Chondrocyte (in vitro differentiated cells): Measurements from ENCODE around the gene MAP2K6. TPM values are rescaled to one million over a fixed set of nuclear protein-coding genes. Genes with fewer than 3 reads are reported as not detected.

Experiments
- DNase-seq: peaks from one replicate; pipeline ENCODE4 v3.0.0; 2021; ENCODE audit warnings: mixed read lengths, low spot score
- H3K27ac Mint-ChIP-seq: one replicate; pipeline ENCODE4 v1.8.0; 2021; ENCODE audit warnings: mild to moderate bottlenecking, moderate library complexity, mixed read lengths; ENCODE audit not compliant: unreplicated experiment
- H3K27me3 Mint-ChIP-seq: 2 replicates; pipeline ENCODE4 v1.8.0; 2021; ENCODE audit warnings: low read depth, mixed read lengths
- H3K36me3 Mint-ChIP-seq: 2 replicates; pipeline ENCODE4 v1.8.0; 2021; ENCODE audit warnings: low read depth, mixed read lengths
- H3K4me1 Mint-ChIP-seq: 2 replicates; pipeline ENCODE4 v1.8.0; 2021; ENCODE audit warnings: low read depth, mild to moderate bottlenecking, mixed read lengths
- H3K4me3 Mint-ChIP-seq: one replicate; pipeline ENCODE4 v1.8.0; 2021; ENCODE audit warnings: mild to moderate bottlenecking, moderate library complexity, mixed read lengths; ENCODE audit not compliant: unreplicated experiment
- H3K9me3 Mint-ChIP-seq: 2 replicates; pipeline ENCODE4 v1.8.0; 2021; ENCODE audit warnings: low read depth, mixed read lengths
- total RNA-seq: library from RNA; stranded (reverse); gene quantifications from 3 replicates; pipeline ENCODE4 v1.2.1, GENCODE V29; 2021
- TF ChIP-seq, protein P1 (sequence below): fragments of 200-600 bp; sonication (generic); IDR thresholded peaks from 2 replicates; pipeline ENCODE4 v1.5.0; 2021; ENCODE audit warnings: antibody characterized with exemption, mild to moderate bottlenecking, moderate library complexity

Gene MAP2K6
- total RNA-seq, 1 donor from 2014 or later: 0.75 TPM

- TF ChIP-seq, protein P1, sequence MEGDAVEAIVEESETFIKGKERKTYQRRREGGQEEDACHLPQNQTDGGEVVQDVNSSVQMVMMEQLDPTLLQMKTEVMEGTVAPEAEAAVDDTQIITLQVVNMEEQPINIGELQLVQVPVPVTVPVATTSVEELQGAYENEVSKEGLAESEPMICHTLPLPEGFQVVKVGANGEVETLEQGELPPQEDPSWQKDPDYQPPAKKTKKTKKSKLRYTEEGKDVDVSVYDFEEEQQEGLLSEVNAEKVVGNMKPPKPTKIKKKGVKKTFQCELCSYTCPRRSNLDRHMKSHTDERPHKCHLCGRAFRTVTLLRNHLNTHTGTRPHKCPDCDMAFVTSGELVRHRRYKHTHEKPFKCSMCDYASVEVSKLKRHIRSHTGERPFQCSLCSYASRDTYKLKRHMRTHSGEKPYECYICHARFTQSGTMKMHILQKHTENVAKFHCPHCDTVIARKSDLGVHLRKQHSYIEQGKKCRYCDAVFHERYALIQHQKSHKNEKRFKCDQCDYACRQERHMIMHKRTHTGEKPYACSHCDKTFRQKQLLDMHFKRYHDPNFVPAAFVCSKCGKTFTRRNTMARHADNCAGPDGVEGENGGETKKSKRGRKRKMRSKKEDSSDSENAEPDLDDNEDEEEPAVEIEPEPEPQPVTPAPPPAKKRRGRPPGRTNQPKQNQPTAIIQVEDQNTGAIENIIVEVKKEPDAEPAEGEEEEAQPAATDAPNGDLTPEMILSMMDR: no peak
- Mint-ChIP-seq H3K4me3 (no peak overlapping the region), H3K27ac (no peak overlapping the region), H3K9me3 (no peaks in the 10 kb centered on the region), H3K36me3 (no peaks in the 10 kb centered on the region), H3K4me1 (peaks cover 37% of the 10 kb centered on the region), H3K27me3 (peaks cover 5% of the 10 kb centered on the region)
- no peak for DNase-seq
Measured at GRCh38 chr17:69573396-69573795, 158.9 kb downstream of the MAP2K6 start.

DNA sequence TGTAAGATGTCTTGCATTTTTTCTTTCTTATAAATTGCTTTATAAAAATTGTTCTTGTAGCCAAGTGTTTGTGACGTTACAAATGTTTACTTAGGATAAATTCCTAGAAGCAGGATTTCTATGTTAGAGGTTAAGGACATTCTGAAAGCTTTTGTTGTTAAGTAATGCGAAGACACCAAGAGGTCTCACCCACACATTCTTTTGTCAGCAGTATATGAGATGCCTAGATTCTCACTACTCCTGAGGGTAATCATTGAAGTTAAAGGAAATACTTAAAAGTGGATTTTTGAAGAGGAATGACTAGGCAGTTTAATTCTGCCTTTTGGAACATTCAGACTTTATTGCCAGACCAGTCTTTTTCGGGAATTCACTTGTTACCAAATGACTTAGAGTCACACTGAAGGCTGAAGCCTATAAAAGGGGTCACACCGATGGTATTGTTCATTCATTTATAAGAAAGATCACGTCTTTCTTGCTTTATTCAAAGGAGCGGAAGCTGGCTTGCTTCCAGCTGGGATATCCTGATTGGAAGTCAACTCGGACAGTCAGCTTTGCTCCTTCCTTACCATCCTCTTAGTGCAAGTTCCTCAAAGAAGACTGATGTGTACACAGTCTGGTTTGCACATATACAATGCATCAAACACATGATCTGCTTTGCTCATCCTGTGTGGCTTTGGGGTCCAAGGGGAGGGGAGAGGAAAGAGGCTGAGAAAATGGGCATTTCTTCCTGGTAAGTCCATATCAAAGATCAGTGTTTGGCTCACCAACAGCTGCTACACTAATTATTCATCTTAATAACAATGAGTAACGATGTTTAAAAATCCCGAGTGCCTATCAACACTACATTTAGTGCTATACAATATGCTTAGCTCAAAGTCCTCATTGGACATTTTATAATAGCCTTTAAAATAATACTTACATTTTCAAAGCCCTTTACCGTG, 160.0 kb downstream of the MAP2K6 start:
- DNase-seq: no peak
- Mint-ChIP-seq H3K27me3 (no peaks in the 10 kb centered on the region), H3K27ac (peak overlapping the region; percentile 73), H3K36me3 (no peaks in the 10 kb centered on the region), H3K9me3 (no peaks in the 10 kb centered on the region), H3K4me1 (peaks cover 38% of the 10 kb centered on the region), H3K4me3 (no peak overlapping the region)
- TF ChIP-seq, protein P1: no peak

DNA sequence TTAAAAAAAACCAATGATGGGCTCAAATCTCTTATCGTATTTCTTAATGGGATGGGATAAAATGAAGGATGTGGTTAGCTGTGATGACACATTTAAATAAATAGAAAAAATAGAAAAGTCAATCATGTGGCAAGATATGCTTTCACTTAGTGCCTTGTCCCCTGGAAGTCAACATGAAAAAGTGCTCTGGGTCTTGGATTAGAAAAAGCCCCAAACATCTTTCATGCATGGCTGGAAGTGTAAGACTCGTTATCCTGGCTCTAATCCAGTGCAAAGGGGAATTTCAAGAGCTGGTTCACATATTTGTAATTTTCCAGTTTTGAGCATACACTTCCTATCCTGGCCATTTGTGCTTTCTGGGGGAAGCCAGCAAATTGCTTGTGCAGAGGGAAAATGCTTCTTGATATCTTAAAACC, 160.9 kb downstream of the MAP2K6 start:
- peaks cover 42% of the 10 kb centered on the region for H3K4me1 Mint-ChIP-seq
- H3K27ac Mint-ChIP-seq: peak overlapping the region; percentile 73
- H3K4me3 Mint-ChIP-seq: no peak overlapping the region
- H3K9me3 Mint-ChIP-seq: peaks cover 5% of the 10 kb centered on the region
- TF ChIP-seq, protein P1: no peak
- H3K36me3 Mint-ChIP-seq: no peaks in the 10 kb centered on the region
- DNase-seq: no peak
- no peaks in the 10 kb centered on the region for H3K27me3 Mint-ChIP-seq

- Mint-ChIP-seq H3K4me3 (no peak overlapping the region), H3K4me1 (peaks cover 54% of the 10 kb centered on the region), H3K27me3 (no peaks in the 10 kb centered on the region), H3K36me3 (no peaks in the 10 kb centered on the region), H3K9me3 (peaks cover 6% of the 10 kb centered on the region), H3K27ac (no peak overlapping the region)
- TF ChIP-seq, protein P1: no peak
- no peak for DNase-seq
Measured at GRCh38 chr17:69577098-69577497, 162.6 kb downstream of the MAP2K6 start.

- no peaks in the 10 kb centered on the region for H3K27me3 Mint-ChIP-seq
- no peak overlapping the region for H3K4me3 Mint-ChIP-seq
- H3K27ac Mint-ChIP-seq: no peak overlapping the region
- peaks cover 52% of the 10 kb centered on the region for H3K4me1 Mint-ChIP-seq
- no peak for DNase-seq
- TF ChIP-seq, protein P1: no peak
- peaks cover 6% of the 10 kb centered on the region for H3K9me3 Mint-ChIP-seq
- H3K36me3 Mint-ChIP-seq: no peaks in the 10 kb centered on the region
Measured at GRCh38 chr17:69578385-69578936, 164.0 kb downstream of the MAP2K6 start.
